GM21423 (cell line): Measurements from ENCODE around the gene CORO1A.
"Not testable (repeated sequence)": the region's sequence is repeated elsewhere in the genome, so short reads cannot be mapped to it uniquely, and the experiment has no call there.

Experiments used
- ATAC-seq: cut with Tn5 transposase; IDR thresholded peaks from one replicate; pipeline ENCODE4 v1.9.1; 2021; ENCODE audit warnings: mild to moderate bottlenecking, moderate library complexity; ENCODE audit not compliant: unreplicated experiment

The CORO1A gene

DNA sequence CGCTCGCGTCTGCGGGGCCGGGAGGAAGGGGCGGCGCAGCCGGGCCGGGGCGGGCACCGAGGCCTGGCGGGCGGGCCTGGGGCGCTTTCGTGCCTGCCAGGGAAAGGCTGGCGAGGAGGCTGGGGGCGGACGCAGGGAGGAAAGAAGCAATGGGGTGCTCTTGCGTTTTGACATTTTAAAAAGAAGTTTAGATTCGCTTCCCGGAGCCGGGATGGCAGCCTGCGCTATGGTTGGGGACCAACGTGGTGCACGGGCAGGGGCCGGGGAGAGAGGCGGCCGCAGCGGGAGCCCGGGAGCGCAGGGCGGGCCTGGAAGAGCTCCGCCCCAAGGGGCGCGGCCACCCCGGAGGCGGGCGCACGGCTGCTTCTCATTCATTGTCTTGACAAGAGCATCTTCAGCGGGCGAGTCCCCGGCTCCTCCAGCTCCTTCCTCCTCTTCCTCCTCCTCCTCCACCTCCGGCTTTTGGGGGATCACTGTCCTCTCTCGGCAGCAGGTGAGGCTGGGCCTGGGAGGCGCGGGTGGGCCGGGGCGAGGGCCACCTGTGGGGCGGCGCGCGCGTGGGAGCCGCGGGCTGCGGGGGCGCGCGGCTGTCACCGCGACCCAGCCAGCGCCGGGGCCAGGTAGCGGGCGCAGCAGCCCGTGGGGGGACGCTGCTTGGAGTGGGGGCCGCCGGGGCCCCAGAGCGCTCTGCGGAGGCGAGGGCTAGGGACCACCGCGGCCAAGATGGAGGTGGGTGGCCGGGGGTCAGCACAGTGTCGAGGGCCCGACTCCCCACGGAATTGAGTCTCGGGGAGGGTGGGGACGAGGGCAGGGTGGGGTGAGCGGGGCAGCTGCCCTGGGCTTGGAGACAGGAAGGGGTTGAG lies at the start of gene CORO1A:
Gene CORO1A, plus strand, starts transcription at position 370 of the 863 bp plus-strand sequence. CDS start 1,608 bp downstream, outside the sequence.
- peak; percentile 45 for ATAC-seq

DNA sequence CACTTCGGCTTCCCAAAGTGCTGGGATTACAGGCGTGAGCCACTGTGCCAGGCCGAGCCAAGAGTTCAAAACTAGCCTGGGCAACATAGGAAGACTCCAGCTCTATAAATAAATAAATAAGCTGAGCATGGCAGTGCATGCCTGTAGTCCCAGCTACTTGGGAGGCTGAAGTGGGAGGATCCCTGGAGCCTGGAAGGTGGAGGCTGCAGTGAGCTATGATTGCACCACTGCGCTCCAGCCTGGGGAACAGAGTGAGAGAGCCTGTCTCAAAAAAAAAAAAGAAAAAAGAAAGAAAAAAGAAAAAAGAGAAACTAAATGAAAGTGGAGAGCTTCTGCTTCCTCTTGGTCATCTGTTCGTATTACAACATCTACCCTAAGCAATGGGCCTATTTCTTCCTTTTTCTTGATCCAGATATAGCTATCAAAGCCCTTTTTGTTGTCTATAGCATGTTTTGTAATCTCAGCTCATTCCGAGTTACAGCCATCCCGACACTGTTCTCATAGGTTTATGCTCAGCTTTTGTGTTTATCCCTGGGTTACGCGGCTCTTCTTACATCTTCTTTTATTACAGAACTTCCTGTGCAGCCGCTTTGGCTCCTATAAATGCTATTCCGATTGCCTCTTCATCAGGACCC lies 46.3 kb upstream of the CORO1A start:
- no peak for ATAC-seq

DNA sequence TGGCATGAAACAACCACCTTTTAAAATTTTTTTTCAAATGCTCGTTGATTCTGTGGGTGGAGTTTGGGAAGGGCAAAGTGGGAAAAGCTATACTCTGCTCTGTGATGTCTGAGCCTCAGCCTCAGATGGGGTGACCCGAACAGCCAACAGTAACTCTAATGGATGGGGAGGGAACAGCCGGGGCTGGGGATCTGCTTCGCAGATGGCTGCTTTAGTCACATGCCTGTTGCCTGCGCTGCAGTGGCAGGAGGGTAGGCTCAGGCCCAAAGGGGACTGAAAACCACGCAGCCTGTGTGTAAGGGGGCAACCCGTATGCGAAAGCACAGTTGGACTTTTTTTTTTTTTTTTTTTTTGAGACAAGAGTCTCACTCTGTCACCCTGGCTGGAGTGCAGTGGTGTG lies 45.5 kb upstream of the CORO1A start:
- ATAC-seq = no peak

DNA sequence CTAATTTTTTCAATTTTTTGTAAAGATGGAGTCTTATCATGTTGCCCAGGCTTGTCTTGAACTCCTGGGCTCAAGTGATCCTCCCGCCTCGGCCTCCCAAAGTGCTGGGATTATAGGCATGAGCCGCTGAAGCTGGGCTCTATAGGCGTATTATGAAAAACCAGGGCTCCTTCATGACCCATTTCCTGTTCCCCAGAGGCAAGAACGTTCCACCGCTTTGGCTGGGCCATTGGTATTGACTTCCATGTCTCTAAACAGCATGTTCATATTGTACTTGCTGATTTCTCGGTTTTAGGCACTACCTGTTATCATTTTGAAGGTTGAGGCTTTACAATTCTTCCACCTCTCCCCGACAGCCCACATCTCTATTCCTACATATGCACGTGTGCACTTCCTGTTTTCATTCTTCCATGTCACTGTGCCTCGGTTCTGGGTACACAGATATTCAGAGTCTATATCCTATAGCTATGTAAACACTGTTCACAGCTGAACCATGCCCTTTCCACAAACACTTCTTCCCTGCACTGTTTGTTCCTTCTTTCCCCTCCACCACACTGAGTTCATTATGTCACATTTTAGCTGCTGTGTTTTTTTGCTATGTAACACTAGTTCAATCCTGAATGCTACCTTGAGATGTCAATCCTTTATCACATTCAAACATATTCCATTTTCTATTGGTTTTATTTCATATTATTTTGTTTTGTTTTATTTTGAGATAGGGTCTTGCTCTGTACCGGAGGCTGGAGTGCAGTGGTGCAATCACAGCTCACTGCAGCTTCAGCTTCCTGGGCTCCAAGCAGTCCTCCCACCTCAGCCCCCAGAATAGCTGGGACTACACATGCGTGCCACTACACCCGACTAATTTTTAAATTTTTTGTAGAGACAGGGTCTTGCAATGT lies 43.6 kb upstream of the CORO1A start:
- no peak for ATAC-seq

- ATAC-seq = no peak
These were observed 41.7 kb upstream of the CORO1A start for GRCh38 chr16:30141750-30142149.

DNA sequence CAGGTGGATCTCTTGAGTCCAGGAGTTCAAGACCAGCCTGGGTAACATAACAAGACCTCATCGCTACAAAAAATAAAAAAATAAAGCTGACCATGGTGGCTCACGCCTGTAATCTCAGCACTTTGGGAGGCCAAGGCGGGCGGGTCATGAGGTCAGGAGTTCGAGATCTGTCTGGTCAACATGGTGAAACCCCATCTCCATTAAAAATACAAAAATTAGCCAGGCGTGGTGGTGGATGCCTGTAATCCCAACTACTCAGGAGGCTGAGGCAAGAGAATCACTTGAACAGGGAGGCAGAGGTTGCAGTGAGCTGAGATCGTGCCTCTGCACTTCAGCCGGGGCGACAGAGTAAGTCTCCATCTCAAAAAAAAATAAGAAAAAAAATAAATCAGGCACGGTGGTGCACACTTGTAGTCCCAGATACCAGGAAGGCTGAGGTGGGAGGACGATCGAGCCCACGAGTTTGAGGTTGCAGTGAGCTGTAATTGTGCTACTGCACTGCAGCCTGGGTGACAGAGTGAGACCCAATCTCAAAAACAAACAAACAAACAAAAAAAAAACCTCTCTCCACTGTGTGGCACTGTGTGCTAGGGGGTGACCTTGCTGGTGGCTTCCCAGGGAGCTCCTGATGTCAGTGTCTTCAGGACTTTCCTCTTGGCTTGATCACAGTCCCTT lies 40.6 kb upstream of the CORO1A start:
- no peak for ATAC-seq

DNA sequence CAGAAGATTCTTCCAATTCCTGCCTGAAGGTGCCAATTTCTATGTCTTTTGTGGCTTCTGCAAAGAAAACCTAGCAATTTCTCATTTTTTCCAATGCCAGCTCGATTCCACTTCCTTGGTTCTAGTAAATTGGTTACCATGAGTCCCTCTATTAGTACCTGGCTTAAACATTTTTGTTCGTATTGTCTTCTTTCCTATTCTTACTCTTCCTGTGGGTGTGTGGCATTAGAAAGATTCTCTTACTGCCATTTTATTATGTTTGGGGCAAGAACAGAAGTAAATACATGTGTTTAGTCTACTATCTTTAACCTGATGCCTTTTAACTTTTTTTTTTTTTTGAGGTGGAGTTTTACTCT lies 40.1 kb upstream of the CORO1A start:
- no peak for ATAC-seq

GRCh38 chr16:30144017-30144416 lies 39.4 kb upstream of the CORO1A start:
- no peak for ATAC-seq

GRCh38 chr16:30144917-30145316 lies 38.5 kb upstream of the CORO1A start:
- no peak for ATAC-seq

GRCh38 chr16:30145657-30146056 lies 37.7 kb upstream of the CORO1A start:
- ATAC-seq = no peak

- no peak for ATAC-seq
These were observed 35.4 kb upstream of the CORO1A start for GRCh38 chr16:30147843-30148510.

DNA sequence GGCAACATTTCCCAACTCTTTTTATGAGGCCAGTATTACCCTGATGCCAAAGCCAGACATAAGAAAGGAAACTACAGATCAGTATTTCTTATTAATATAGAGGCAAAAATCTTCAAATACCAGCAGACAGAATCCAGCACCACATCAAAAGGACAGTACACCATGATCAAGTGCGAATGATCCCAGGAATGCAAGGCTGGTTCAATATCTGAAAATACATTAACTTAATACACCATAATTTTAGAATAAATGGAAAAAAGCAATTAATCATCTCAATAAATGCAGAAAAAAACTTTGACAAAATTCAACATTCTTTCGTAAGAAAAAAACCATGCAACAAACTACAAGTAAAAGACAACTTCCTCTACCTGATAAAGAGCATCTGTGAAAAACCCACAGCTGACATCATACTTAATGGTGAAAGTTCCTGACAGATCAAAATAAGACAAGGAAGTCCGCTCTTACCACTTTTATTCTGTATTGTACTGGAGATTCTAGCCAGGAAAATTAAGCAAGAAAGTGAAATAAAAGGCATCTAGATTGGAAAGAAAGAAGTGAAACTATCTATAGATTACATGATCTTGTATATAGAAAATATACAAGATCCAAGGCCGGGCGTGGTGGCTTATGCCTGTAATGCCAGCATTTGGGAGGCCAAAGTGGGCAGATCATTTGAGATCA lies 34.0 kb upstream of the CORO1A start:
- ATAC-seq = no peak

- ATAC-seq = no peak
These were observed 32.3 kb upstream of the CORO1A start for GRCh38 chr16:30151091-30151490.

GRCh38 chr16:30152517-30152916 lies 30.9 kb upstream of the CORO1A start:
- ATAC-seq = no peak

GRCh38 chr16:30155188-30155587 lies 28.2 kb upstream of the CORO1A start:
- no peak for ATAC-seq

GRCh38 chr16:30157214-30157613 lies 26.2 kb upstream of the CORO1A start:
- no peak for ATAC-seq

GRCh38 chr16:30163538-30163937 lies 19.9 kb upstream of the CORO1A start:
- ATAC-seq = no peak

- ATAC-seq = peak; percentile 63
These were observed 17.1 kb upstream of the CORO1A start for GRCh38 chr16:30166202-30166902.

DNA sequence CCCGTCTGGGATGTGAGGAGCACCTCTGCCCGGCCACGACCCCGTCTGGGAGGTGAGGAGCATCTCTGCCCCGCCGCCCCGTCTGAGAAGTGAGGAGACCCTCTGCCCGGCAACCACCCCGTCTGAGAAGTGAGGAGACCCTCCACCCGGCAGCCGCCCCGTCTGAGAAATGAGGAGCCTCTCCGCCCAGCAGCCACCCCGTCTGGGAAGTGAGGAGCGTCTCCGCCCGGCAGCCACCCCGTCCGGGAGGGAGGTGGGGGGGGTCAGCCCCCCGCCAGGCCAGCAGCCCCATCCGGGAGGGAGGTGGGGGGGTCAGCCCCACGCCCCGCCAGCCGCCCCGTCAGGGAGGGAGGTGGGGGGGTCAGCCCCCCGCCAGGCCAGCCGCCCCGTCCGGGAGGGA lies 14.7 kb upstream of the CORO1A start:
- not testable (repeated sequence) for ATAC-seq
